NCI-H187 treated with DMSO at 0.1 percent for 48 hours (cell line): ENCODE data around the gene MREG.

ENCODE experiments used
- DNase-seq: peaks from one replicate; lab custom pipeline; 2025; lab: John Stamatoyannopoulos, UW

MREG gene

GRCh38 chr2:215918901-215919599, 94.3 kb downstream of the MREG start:
- no peak for DNase-seq

GRCh38 chr2:215917953-215918620, 95.3 kb downstream of the MREG start:
- DNase-seq, result no peak

GRCh38 chr2:215915441-215915840, 97.9 kb downstream of the MREG start:
- no peak for DNase-seq

DNA sequence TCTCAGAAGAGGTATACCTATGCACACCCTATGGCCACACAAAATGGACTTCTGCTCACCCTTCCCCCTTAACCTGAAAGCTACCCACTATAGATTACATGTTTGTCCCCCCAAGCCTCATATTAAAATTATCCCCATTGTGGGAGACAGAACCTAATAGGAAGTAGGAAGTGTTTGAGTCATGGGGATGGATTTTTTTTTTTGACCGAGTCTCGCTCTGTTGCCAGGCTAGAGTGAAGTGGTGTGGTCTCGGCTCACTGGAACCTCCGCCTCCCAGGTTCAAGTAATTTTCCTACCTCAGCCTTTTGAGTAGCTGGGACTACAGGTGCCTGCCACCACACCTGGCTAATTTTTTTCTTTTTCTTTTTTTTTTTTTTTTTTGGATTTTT, 98.6 kb downstream of the MREG start:
- no peak for DNase-seq

- DNase-seq, result no peak
Measured at GRCh38 chr2:215914054-215914776, 99.1 kb downstream of the MREG start.

DNA sequence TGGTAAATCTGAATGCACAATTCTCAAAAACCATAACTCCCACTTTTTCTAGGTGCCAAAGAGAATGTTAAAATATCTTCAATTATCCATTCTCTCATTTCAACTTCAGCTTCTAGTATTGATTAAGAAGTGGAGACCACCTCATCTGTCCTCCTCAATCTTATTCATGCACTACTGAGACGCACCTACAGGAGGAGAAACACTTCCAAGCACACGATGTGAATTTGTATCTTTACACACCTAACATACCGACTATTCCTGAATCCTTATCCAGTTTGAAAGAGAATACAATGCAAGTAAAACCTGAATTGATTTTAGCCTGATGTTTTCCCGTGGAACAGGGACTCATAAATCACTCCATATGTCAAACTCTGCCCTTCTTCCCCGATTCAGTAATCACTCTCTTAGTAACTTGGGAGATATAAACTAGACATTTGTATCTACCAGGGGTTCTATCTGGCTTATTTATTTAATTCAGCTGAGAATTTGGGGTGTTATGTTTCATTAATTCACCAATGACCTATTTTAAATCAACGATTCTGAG, 101.0 kb downstream of the MREG start:
- DNase-seq, result no peak

DNA sequence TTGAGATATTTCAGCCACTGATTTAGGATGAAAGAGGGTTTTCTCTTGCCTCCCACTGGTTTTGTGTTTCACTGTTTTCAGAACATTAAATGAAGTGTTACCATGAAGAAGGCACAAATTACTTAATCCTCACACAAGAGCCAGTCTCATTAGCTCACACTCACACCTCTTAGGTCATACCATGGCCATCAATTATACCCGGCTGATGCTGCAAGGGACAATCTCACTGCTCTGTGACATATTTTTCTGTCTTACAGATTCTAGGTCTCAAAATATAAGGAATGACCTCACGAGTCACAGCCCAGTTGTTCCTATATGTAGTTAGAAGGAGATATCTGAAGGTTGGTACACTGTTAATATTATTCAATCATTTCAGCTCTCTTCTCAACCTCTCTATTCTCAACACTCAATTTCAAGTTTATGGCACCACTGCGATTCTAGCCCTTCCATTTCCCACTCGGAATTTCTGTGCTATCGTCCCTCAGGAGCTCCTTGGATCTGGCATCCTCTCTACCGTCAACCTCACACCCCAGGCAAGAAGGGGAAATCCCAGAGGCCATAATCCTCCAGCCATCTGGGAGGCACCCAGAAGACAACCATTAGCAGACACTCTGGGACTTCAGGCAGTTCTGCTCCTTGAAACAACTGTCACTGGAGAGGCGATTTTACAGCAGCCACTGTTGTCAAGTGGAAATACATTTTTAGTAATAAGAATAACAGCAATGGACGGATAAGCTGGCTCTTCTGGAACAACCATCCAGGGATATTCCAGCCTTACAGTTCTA, 101.9 kb downstream of the MREG start:
- no peak for DNase-seq

GRCh38 chr2:215910180-215910579, 103.2 kb downstream of the MREG start:
- DNase-seq, result no peak

GRCh38 chr2:215907147-215907546, 106.2 kb downstream of the MREG start:
- no peak for DNase-seq

GRCh38 chr2:215906458-215906857, 106.9 kb downstream of the MREG start:
- no peak for DNase-seq

GRCh38 chr2:215905691-215906090, 107.7 kb downstream of the MREG start:
- no peak for DNase-seq

GRCh38 chr2:215904101-215904500, 109.2 kb downstream of the MREG start:
- DNase-seq, result no peak

DNA sequence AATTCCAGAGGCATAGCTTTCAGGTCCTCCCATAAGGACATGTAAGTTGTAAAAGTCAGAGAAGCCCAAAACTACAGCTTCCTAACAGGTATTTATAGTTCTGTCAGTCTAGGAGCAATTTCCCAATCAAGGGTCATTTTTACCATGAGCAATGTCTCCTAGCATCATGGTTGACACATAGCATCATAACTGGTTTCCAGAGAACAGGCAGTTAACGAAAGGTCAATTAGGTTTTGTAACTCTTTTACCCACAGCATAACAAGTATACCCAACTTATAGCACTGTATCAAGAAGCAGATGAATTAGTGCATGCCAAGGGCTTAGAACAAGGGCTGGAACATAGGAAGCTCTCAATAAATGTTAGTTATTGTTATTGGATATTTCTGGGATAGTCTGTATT, 110.1 kb downstream of the MREG start:
- DNase-seq, result no peak

DNA sequence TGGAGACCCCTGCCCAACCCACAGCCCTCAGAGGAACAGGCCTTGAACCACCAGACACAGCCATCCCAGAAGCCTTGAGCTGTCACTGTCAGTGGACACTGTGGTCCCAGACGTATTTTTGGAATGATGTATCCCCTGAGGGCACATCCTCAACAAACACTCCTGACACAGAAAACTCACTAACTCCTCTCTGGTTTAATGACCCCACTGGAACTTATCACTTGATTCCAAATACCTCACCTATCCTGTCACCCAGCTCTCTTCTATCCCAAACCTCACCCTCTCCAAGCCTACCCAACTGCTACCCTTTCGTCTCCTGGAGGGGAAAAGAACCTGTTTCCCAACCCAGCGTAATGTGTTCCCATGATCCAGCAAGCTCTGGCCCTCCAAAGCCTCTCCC, 111.6 kb downstream of the MREG start:
- DNase-seq, result no peak

DNA sequence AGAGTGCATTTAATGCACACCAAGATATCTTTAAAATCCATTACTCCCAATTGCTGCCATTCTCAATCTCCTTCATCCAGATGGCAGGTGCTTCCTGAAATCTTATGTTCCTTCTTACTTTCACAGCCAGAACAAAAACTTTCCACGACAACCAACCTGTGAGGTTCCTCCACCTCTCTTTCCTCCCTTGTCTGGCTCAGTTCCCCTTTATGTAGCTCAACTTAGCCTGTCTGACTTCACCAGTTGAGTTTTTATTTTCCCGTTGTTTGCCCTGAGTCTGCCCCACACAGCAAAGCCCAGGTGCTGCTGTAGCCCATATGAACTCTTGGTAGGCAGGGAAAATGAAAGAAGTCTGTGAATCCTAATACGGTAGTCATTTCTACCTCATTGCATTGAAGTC, 112.5 kb downstream of the MREG start:
- DNase-seq, result no peak

GRCh38 chr2:215900203-215900611, 113.1 kb downstream of the MREG start:
- DNase-seq, result no peak

DNA sequence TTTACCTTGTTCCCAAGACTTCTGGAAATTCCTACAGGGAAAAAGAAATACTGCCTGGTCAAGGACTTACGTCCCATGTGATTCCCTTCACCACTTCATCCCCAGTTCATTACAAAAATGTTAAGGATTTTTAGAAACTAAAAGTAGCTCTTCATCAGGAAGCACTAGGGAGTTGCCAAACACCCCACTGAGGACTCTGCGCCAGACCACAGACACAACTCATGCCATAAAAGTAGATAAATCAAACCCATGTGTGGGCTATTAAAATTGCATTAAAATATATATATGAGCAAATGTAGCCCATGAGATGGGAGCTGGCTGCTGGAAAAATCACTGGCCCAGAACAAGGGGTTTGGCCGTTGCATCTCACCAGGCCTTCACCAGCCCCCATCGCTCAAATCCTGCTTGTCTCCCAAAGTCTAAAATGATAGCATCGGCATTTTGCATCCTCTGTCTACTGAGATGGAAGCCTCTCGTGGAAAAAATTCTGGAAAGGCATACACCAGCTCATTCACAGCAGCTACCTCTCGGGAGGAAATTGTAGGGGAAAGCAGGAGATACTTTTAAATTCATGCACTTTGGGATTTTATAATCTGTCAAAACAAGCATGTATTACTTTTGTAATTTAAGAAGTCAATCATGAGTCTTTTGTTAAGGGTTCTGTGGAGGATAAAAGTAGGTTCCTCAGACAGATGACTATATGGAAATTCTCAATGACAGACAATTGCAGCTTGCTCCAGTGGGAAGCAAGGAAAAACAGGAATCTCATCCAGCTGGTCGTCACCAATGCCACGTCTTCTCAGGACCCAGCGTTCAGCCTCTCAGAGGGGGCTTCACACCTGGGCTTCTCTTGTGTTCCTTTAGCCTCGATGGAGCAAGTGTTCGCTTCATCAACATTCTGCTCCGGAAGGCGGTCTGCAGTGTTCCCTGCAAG, 113.9 kb downstream of the MREG start:
- DNase-seq, result no peak

- DNase-seq, result no peak
Measured at GRCh38 chr2:215898363-215898762, 115.0 kb downstream of the MREG start.

DNA sequence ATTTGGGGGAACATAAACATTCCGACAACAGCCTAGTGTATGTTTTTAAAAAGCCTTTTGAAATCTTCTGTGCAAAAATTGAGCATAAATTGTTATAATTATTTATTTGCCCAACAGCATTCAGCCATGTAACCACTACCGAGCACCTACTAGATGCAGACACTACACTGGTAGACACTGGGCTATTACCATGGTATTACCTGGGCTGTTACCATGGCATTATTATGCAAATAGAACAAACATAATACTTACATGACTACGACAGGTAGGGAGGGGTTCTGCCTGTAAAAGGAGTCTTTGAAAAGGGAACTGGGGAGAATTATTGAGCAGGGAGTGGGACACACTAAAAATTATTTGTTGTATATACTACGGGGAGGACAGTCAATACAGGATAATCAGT, 116.4 kb downstream of the MREG start:
- DNase-seq, result no peak

DNA sequence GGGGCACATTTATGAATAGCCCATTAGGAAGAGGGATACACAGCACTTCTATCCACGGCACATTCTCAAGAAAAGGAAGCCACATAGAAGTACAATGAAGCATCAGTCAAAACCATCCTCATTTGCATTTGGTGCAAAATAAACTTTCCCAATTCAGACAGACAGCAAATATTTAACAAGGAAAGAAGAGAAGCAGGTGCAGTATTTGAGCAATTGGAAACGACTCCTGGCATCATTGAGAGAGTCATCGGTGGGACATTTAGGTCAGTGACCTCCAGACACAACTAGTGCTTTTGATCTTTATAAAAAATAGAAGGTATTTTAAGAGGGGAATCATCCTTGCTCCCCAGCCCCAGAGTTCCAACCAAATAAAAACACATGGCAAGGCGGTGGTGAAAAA, 118.0 kb downstream of the MREG start:
- DNase-seq, result no peak
